Measurements from ENCODE around the gene DSPP. TPM values are rescaled to one million over a fixed set of nuclear protein-coding genes. Genes with fewer than 3 reads are reported as not detected.

DSPP gene
- total RNA-seq: not detected in 2 replicates

GRCh38 chr4:87608229-87608628, at the start of gene DSPP:
Gene DSPP (plus strand): TSS chr4:87608529. CDS start chr4:87610909, 2,380 bp downstream.

GRCh38 chr4:87649980-87650379, 41.7 kb downstream of the DSPP start, which contains the start of gene DMP1:
Gene DMP1 (plus strand): TSS chr4:87650280. CDS start chr4:87656493, 6,213 bp downstream.

Other genes starting within 250 kb of the DSPP start
- gene HSD17B11, start 217.3 kb upstream of the DSPP start, total RNA-seq: 28.3 and 35.6 TPM in 2 replicates
- 25.7 and 27.8 TPM in 2 replicates for gene NUDT9, start 186.0 kb upstream of the DSPP start, total RNA-seq
- 0.15 and 0.32 TPM in 2 replicates for gene SPARCL1, start 79.2 kb upstream of the DSPP start, total RNA-seq
- gene DMP1, start 41.8 kb downstream of the DSPP start, total RNA-seq: not detected in 2 replicates
- gene IBSP, start 191.0 kb downstream of the DSPP start, total RNA-seq: not detected in 2 replicates
- not detected in 2 replicates for gene MEPE, start 224.4 kb downstream of the DSPP start, total RNA-seq